Gastrocnemius medialis (tissue), 4 donors: ENCODE data around the gene MYO1D.

Source experiments
- POLR2A ChIP-seq, 2 donors: fragments of 450-650 bp; IDR thresholded peaks; one replicate each; pipeline ENCODE4 v1.6.1; 2017; ENCODE audit warnings: antibody characterized with exemption in 2 of 2, mild to moderate bottlenecking in 2 of 2, moderate library complexity in 2 of 2
- TF ChIP-seq, protein P1 (sequence below), 5 experiments: fragments of 450-650 bp in 3 of 5; fragments of 200-600 bp in 2 of 5; sonication (generic) in 2 of 5; IDR thresholded peaks in 4 of 5; conservative IDR thresholded peaks in 1 of 5; 1 replicate in 4 of 5; 2 replicates in 1 of 5; pipeline ENCODE4 v1.5.1; 2016 to 2019; ENCODE audit warnings: antibody characterized with exemption in 5 of 5, mild to moderate bottlenecking in 3 of 5, moderate library complexity in 3 of 5

DNA sequence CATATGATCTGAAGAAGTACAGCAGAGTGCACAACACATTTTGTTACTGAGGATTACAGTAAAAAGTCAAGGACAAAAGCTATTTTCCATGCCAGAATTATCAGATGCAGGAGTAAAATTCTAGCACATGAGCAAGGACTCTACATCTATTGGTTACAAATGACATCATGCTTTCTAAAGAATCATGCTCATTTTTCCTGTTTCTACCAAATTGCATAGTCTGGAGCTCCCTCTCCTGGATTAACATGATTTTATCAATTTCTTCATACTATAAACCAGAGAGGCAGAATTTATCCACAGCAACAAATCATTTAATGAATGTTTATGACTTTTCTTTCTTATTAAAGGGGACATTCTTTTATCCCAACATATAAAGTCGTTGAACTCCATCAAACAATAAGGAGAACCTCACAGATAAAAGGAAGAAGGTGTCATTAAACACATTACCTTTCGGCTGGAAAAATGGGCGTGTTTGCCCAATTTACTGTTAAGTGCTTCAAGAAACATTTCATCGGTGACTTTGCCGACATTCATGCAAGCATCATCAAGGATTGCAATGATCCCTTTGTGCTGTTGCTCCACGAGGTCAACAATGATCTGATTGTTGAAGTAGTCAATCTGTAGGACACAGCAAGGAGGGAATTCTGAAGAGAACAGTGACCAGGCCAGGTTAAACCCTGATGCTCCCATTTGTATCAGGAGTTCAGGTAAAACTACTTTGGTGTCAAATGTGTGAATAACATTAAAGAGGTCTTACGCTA lies 121.7 kb downstream of the MYO1D start:
- TF ChIP-seq, protein P1, sequence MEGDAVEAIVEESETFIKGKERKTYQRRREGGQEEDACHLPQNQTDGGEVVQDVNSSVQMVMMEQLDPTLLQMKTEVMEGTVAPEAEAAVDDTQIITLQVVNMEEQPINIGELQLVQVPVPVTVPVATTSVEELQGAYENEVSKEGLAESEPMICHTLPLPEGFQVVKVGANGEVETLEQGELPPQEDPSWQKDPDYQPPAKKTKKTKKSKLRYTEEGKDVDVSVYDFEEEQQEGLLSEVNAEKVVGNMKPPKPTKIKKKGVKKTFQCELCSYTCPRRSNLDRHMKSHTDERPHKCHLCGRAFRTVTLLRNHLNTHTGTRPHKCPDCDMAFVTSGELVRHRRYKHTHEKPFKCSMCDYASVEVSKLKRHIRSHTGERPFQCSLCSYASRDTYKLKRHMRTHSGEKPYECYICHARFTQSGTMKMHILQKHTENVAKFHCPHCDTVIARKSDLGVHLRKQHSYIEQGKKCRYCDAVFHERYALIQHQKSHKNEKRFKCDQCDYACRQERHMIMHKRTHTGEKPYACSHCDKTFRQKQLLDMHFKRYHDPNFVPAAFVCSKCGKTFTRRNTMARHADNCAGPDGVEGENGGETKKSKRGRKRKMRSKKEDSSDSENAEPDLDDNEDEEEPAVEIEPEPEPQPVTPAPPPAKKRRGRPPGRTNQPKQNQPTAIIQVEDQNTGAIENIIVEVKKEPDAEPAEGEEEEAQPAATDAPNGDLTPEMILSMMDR (IDR thresholded peaks at IDR 0.05 in 4 of 5, conservative IDR thresholded peaks at IDR 0.05 in 1 of 5) = peak; percentile 24 to 36 (median 30)
- TF ChIP-seq POLR2A (IDR thresholded peaks at IDR 0.05) = no peak
